GM18867 (cell line): Measurements from ENCODE around the gene PRC1.

Experiments
- ATAC-seq: cut with Tn5 transposase; IDR thresholded peaks from one replicate; pipeline ENCODE4 v1.9.1; 2021; ENCODE audit warnings: mild to moderate bottlenecking, moderate library complexity; ENCODE audit not compliant: unreplicated experiment

The PRC1 gene

GRCh38 chr15:90989040-90989768 lies 5.1 kb downstream of the PRC1 start:
- ATAC-seq, result no peak

GRCh38 chr15:90988296-90988695 lies 6.0 kb downstream of the PRC1 start:
- no peak for ATAC-seq

- no peak for ATAC-seq
Observed at GRCh38 chr15:90987561-90988141, 6.7 kb downstream of the PRC1 start.

GRCh38 chr15:90986790-90987507 lies 7.4 kb downstream of the PRC1 start:
- ATAC-seq, result peak; percentile 60

- peak; percentile 27 for ATAC-seq
Observed at GRCh38 chr15:90982135-90982534, 12.2 kb downstream of the PRC1 start.

- ATAC-seq, result peak; percentile 84
Observed at GRCh38 chr15:90981681-90982080, 12.7 kb downstream of the PRC1 start.

- ATAC-seq, result no peak
Observed at GRCh38 chr15:90979582-90979981, 14.8 kb downstream of the PRC1 start.

GRCh38 chr15:90974216-90974615 lies 20.1 kb downstream of the PRC1 start:
- ATAC-seq, result no peak

GRCh38 chr15:90972133-90972532 lies 22.2 kb downstream of the PRC1 start:
- no peak for ATAC-seq

GRCh38 chr15:90970274-90970673 lies 24.1 kb downstream of the PRC1 start:
- no peak for ATAC-seq

- ATAC-seq, result no peak
Observed at GRCh38 chr15:90968434-90968833, 25.9 kb downstream of the PRC1 start.

GRCh38 chr15:90967206-90967605 lies 27.1 kb downstream of the PRC1 start:
- no peak for ATAC-seq

- ATAC-seq, result no peak
Observed at GRCh38 chr15:90966262-90966661, 28.1 kb downstream of the PRC1 start.

- no peak for ATAC-seq
Observed at GRCh38 chr15:90962021-90962420, 32.3 kb downstream of the PRC1 start.

GRCh38 chr15:90960298-90961091 lies 33.8 kb downstream of the PRC1 start:
- no peak for ATAC-seq

GRCh38 chr15:90959894-90960293 lies 34.4 kb downstream of the PRC1 start:
- no peak for ATAC-seq

GRCh38 chr15:90959028-90959595 lies 35.2 kb downstream of the PRC1 start:
- ATAC-seq, result no peak

GRCh38 chr15:90957791-90958190 lies 36.5 kb downstream of the PRC1 start:
- ATAC-seq, result no peak

GRCh38 chr15:90957031-90957790 lies 37.1 kb downstream of the PRC1 start:
- no peak for ATAC-seq
